K562 (cell line): ENCODE data around the gene MBNL1. TPM values are rescaled to one million over a fixed set of nuclear protein-coding genes. Genes with fewer than 3 reads are reported as not detected.

ENCODE experiments used
- BCOR ChIP-seq: fragments of 450-650 bp; IDR thresholded peaks from 2 replicates; pipeline ENCODE4 v1.6.1; 2016
- CBFB ChIP-seq: sonication (generic); formaldehyde crosslinking; IDR thresholded peaks from 2 replicates; pipeline ENCODE4 v1.4.0; 2020; ENCODE audit warnings: mild to moderate bottlenecking, missing genetic modification reagents
- CREB3L1 ChIP-seq: fragments of 450-650 bp; IDR thresholded peaks from 2 replicates; pipeline ENCODE4 v1.6.1; 2014; ENCODE audit warnings: low read depth, mild to moderate bottlenecking, moderate library complexity, borderline replicate concordance
- FOXA3 ChIP-seq, 2 experiments: fragments of 450-650 bp in 1 of 2; sonication (generic) in 1 of 2; formaldehyde crosslinking; IDR thresholded peaks in 1 of 2; conservative IDR thresholded peaks in 1 of 2; 2 replicates each; pipeline versions ENCODE4 v1.4.0 to v1.8.0; 2020 to 2022; ENCODE audit warnings: mild to moderate bottlenecking in 2 of 2, missing genetic modification reagents in 1 of 2
- FOXK2 ChIP-seq, 2 experiments: fragments of 450-650 bp; IDR thresholded peaks in 1 of 2; conservative IDR thresholded peaks in 1 of 2; 2 replicates each; pipeline ENCODE4 v1.6.1; 2016; ENCODE audit warnings: low read depth in 2 of 2, mild to moderate bottlenecking in 1 of 2
- GTF2A2 ChIP-seq: IDR thresholded peaks from 2 replicates; pipeline ENCODE4 v1.6.1; 2016; ENCODE audit warnings: mild to moderate bottlenecking, missing genetic modification characterization, missing compliant biosample characterization
- HCFC1 ChIP-seq: IDR thresholded peaks from 2 replicates; pipeline ENCODE4 v1.6.1; 2012; ENCODE audit warnings: low read depth, low read length, improper control_type of control experiment
- ILK ChIP-seq: fragments of 450-650 bp; IDR thresholded peaks from 2 replicates; pipeline ENCODE4 v1.6.1; 2016; ENCODE audit warnings: missing genetic modification characterization, low read depth, mild to moderate bottlenecking, missing compliant biosample characterization, moderate library complexity, borderline replicate concordance
- IRF9 ChIP-seq: fragments of 450-650 bp; IDR thresholded peaks from 2 replicates; pipeline ENCODE4 v1.6.1; 2016; ENCODE audit warnings: missing biosample characterization, missing genetic modification characterization
- MEF2A ChIP-seq: IDR thresholded peaks from 2 replicates; pipeline ENCODE4 v1.6.1; 2011; ENCODE audit warnings: low read depth, mild to moderate bottlenecking, low read length, moderate library complexity; ENCODE audit not compliant: control insufficient read depth
- MYNN ChIP-seq, 2 experiments: sonication (generic); formaldehyde crosslinking in 1 of 2; IDR thresholded peaks; 2 replicates each; pipeline versions ENCODE4 v1.5.0 to v1.6.1; 2016 to 2020; ENCODE audit warnings: antibody characterized with exemption in 1 of 2, missing genetic modification reagents in 1 of 2
- NCOA1 ChIP-seq: fragments of 450-650 bp; IDR thresholded peaks from 2 replicates; pipeline ENCODE4 v1.6.1; 2016; ENCODE audit warnings: low read depth
- NFE2 ChIP-seq: IDR thresholded peaks from 2 replicates; pipeline ENCODE4 v1.6.1; 2014; ENCODE audit warnings: antibody characterized with exemption, low read depth
- NFYB ChIP-seq: IDR thresholded peaks from 2 replicates; pipeline ENCODE4 v1.6.1; 2011; ENCODE audit warnings: mild to moderate bottlenecking, moderate library complexity; ENCODE audit not compliant: insufficient read length; ENCODE audit errors: extremely low read depth
- PHTF2 ChIP-seq: fragments of 250-450 bp; sonication (Bioruptor Pico); IDR thresholded peaks from 2 replicates; pipeline ENCODE4 v1.5.0; 2021; ENCODE audit warnings: mild to moderate bottlenecking
- SETDB1 ChIP-seq: IDR thresholded peaks from one replicate; pipeline ENCODE4 v1.6.1; 2012; ENCODE audit warnings: low read length, control low read depth, inconsistent platforms
- SIN3B ChIP-seq: fragments of 450-650 bp; IDR thresholded peaks from 2 replicates; pipeline ENCODE4 v1.6.1; 2017; ENCODE audit warnings: low read depth, mild to moderate bottlenecking, moderate library complexity
- SMARCC2 ChIP-seq: fragments of 450-650 bp; IDR thresholded peaks from 2 replicates; pipeline ENCODE4 v1.6.1; 2017; ENCODE audit warnings: antibody characterized with exemption, moderate library complexity, mild to moderate bottlenecking, low read depth
- SOX6 ChIP-seq: fragments of 450-650 bp; IDR thresholded peaks from 2 replicates; pipeline ENCODE4 v1.6.1; 2014; ENCODE audit warnings: mild to moderate bottlenecking
- ZNF316 ChIP-seq: fragments of 450-650 bp; IDR thresholded peaks from 2 replicates; pipeline ENCODE4 v1.6.1; 2016
- ZNF507 ChIP-seq: conservative IDR thresholded peaks from 2 replicates; pipeline ENCODE4 v1.6.1; 2017; ENCODE audit warnings: missing genetic modification characterization, missing compliant biosample characterization
- ZNF668 ChIP-seq: fragments of 250-450 bp; sonication (Bioruptor Pico); IDR thresholded peaks from 2 replicates; pipeline ENCODE4 v1.8.0; 2022; ENCODE audit warnings: mild to moderate bottlenecking, inconsistent platforms
- polyA plus RNA-seq, 8 experiments: library from polyadenylated mRNA; depleted of rRNA in 4 of 8; stranded (reverse) in 5 of 8; unstranded in 3 of 8; fragments of >200 nt; fragmentation: Nextera tagmentation in 2 of 8; fragmentation: Illumina TruSeq in 1 of 8; extraction: Ambion mirVana in 2 of 8; extraction: Trizol in 1 of 8; gene quantifications; 2 replicates each; pipeline versions ENCODE4 v1.2.1 to v1.2.3, GENCODE V29; 2011 to 2014; ENCODE audit warnings: inconsistent platforms in 1 of 8, missing spikeins in 1 of 8
- total RNA-seq, 7 experiments: library from RNA; depleted of rRNA in 6 of 7; stranded (reverse); fragments of >200 nt in 6 of 7; fragmentation: Illumina TruSeq in 2 of 7; extraction: Trizol in 2 of 7; gene quantifications; 2 replicates each; pipeline versions ENCODE4 v1.2.1 to v1.2.3, GENCODE V29; 2011 to 2021; ENCODE audit warnings: low replicate concordance in 1 of 7
- TF ChIP-seq, protein P1 (sequence below): fragments of 250-450 bp; sonication (Bioruptor Pico); IDR thresholded peaks from 2 replicates; pipeline ENCODE4 v1.4.0; 2020; ENCODE audit warnings: mild to moderate bottlenecking
- TF ChIP-seq, protein P2 (sequence below): fragments of 250-450 bp; sonication (Bioruptor Pico); IDR thresholded peaks from 2 replicates; pipeline ENCODE4 v1.5.0; 2021

Gene MBNL1
- total and polyA plus RNA-seq, 9 of the 15 experiments (the other 6 are each of a cell fraction or from before 2014, with no cell fraction given): 70.3 to 243 (median 220) TPM

DNA sequence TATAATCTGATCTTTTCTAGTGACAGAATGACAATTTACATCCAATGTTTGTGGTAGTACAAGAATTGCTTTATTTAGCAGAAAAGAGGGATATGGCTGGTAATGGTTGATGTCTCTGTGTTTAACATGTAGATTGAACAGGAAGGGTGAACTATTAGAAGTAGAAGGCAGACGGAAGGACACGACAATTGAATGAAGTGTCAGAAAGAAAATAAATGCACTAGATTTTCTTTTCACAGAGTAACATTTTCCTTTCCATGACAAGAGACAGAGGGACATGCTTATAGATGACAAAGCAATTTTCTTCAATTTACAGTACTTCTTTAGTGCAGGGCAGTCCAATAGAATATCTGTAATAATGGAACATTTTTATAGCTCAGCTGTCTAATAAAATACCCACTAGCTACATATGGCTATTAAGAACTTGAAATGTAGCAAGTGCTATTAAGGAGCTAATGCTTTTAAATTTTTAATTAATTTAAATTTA is 48.9 kb upstream of the MBNL1 start (continued):
- TF ChIP-seq ILK (tag): no peak
- no peak for TF ChIP-seq ZNF668 (CRISPR knock-in tag)
- no peak for TF ChIP-seq MYNN (IDR thresholded peaks at IDR 0.05)
- no peak for TF ChIP-seq MYNN (CRISPR knock-in tag; IDR thresholded peaks at IDR 0.05)
- TF ChIP-seq, protein P1, sequence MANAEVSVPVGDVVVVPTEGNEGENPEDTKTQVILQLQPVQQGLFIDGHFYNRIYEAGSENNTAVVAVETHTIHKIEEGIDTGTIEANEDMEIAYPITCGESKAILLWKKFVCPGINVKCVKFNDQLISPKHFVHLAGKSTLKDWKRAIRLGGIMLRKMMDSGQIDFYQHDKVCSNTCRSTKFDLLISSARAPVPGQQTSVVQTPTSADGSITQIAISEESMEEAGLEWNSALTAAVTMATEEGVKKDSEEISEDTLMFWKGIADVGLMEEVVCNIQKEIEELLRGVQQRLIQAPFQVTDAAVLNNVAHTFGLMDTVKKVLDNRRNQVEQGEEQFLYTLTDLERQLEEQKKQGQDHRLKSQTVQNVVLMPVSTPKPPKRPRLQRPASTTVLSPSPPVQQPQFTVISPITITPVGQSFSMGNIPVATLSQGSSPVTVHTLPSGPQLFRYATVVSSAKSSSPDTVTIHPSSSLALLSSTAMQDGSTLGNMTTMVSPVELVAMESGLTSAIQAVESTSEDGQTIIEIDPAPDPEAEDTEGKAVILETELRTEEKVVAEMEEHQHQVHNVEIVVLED (CRISPR knock-in tag): no peak
- TF ChIP-seq CBFB (CRISPR knock-in tag): no peak
- TF ChIP-seq SOX6: no peak
- TF ChIP-seq GTF2A2: no peak
- TF ChIP-seq NFYB: no peak
- no peak for TF ChIP-seq PHTF2
- TF ChIP-seq CREB3L1: no peak
- TF ChIP-seq BCOR: no peak
- TF ChIP-seq SIN3B: no peak
- TF ChIP-seq NFE2: peak; percentile 80
- no peak for TF ChIP-seq ZNF507 (tag)
- TF ChIP-seq MEF2A: no peak
- no peak for TF ChIP-seq IRF9 (tag)
- TF ChIP-seq, protein P2, sequence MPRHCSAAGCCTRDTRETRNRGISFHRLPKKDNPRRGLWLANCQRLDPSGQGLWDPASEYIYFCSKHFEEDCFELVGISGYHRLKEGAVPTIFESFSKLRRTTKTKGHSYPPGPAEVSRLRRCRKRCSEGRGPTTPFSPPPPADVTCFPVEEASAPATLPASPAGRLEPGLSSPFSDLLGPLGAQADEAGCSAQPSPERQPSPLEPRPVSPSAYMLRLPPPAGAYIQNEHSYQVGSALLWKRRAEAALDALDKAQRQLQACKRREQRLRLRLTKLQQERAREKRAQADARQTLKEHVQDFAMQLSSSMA: no peak
- TF ChIP-seq FOXA3 (CRISPR knock-in tag; conservative IDR thresholded peaks at IDR 0.05 in 1 of 2, IDR thresholded peaks at IDR 0.05 in 1 of 2): no peak
- TF ChIP-seq FOXK2 (conservative IDR thresholded peaks at IDR 0.05 in 1 of 2, IDR thresholded peaks at IDR 0.05 in 1 of 2; ENCODE audit: low read depth in 2 of 2): no peak
- TF ChIP-seq NCOA1: no peak
- TF ChIP-seq SMARCC2: no peak
- TF ChIP-seq SETDB1: no peak
- peak; percentile 95 for TF ChIP-seq ZNF316
- no peak for TF ChIP-seq HCFC1
